GM19240 (cell line): Measurements from ENCODE around the gene NLGN1.
"Not testable (repeated sequence)": the region's sequence is repeated elsewhere in the genome, so short reads cannot be mapped to it uniquely, and the experiment has no call there.

Experiments used
- DNase-seq: peaks from one replicate; pipeline ENCODE4 v3.0.0; 2011; ENCODE audit warnings: low spot score; ENCODE audit not compliant: insufficient read length

The NLGN1 gene

DNA sequence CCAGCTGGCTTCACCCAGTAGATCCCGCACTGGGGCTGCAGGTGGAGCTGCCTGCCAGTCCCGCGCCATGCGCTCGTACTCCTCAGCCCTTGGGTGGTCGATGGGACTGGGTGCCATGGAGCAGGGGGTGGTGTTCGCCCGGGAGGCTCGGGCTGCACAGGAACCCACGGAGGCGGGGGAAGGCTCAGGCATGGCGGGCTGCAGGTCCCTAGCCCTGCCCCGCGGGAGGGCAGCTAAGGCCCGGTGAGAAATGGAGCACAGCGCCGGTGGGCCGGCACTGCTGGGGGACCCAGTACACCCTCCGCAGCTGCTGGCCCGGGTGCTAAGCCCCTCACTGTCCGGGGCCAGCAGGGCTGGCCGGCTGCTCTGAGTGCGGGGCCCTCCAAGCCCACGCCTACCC is 814.4 kb downstream of the NLGN1 start:
- DNase-seq = not testable (repeated sequence)

DNA sequence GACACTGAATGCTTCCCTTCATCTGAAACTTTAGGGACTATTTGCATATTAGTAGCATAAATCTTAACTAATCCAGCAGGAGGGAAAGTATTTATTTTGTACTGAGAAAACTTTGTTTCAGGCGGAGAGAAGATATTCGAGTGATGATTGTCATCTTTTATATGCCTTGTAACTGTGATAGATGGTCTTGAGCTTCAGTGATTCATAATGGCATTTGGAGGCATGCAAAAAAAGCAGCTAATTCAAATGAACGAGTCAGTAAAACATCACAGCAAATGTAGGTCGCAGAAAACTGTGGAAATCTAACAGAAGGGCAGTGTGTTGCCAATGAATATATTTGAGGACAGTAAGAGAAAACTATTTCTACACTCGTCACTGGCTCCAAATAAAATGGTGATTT is 817.9 kb downstream of the NLGN1 start:
- DNase-seq = no peak

DNA sequence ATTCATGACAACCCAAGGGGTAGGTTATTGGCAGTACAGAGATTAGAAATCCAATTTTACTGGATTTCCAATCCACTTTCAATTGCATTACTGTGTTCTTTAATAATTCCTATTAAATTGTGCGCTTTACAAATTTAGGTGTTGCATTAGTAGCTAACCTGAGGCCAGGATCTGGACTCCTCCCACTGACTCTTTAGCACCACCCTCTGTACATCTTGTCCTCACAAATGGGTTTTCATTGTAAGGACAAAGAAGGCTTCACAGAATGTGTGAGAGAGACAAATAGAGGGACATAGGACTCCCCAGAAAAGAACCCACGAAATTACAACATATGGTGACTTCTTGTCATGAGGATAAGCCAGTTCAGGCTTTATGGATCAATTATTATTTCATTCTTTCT is 818.5 kb downstream of the NLGN1 start:
- no peak for DNase-seq

DNA sequence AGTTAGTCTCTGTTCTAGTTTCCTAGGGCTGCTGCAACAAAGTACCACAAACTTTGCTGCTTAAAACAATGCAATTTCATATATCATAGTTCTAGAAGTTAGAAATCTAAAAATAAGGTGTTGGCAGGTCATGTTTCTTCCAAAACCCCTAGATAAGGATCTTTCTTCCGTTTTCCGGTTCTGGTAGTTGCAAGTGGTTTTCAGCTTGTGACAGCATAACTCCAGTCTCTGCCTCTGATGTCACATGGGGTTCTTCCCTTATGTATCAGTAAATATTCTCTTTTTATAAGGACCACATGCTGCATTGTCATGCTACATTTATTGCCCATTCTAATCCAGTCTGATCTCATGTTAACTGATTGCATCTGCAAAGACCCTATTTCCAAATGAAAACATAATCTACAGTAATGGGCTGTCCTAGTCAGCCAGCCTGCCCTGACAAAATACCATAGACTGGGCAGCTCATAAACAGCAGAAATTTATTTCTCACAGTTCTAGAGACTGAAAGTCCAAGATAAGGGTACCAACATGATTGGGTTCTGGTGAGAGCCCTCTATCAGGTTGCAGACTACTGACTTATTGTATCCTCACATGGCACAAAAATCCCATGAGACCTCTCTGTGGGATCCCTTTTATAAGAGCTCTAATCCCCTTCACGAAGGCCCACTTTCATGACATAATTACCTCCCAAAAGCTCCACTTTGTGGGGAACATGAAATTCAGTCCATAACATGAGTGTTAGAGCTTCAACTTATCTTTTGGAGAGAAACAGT is 819.6 kb downstream of the NLGN1 start:
- no peak for DNase-seq

DNA sequence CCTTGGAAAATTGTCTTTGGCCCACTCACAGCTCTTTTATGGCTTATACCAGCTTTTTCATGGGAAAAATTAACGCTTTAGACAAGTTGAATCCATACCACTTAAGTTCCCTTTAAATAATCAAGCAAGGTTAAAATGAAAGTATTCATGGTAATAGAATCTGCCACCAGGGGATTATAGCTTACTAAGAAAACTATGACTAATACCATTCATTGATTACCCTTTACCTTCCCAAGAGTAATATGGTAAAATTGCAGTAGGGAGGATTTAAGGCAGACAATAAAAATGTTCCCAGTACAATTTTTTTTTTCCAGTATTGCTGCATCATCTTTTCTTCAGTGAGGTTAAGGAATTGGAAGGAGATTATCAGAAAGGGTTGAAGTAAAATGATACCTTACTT is 820.5 kb downstream of the NLGN1 start:
- no peak for DNase-seq

DNA sequence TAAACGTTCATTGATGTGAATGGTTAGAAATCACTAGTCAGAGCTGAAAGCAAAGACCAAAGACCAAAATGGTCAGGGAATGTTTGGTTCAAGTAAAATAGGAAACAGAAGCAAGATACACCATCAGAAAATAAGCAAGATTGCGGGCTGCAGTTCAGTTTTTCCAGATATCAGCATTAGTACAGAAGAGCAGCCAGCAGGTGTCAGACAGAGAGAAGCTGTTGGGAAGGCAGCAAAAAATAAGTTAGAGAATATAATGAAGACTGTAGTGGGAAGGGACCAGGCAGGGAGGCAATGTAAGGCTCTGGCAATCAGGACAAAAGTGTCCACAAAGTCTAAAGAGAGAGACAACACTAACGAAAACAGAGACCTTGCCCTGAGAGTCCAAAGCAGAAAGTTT is 822.2 kb downstream of the NLGN1 start:
- DNase-seq = no peak

DNA sequence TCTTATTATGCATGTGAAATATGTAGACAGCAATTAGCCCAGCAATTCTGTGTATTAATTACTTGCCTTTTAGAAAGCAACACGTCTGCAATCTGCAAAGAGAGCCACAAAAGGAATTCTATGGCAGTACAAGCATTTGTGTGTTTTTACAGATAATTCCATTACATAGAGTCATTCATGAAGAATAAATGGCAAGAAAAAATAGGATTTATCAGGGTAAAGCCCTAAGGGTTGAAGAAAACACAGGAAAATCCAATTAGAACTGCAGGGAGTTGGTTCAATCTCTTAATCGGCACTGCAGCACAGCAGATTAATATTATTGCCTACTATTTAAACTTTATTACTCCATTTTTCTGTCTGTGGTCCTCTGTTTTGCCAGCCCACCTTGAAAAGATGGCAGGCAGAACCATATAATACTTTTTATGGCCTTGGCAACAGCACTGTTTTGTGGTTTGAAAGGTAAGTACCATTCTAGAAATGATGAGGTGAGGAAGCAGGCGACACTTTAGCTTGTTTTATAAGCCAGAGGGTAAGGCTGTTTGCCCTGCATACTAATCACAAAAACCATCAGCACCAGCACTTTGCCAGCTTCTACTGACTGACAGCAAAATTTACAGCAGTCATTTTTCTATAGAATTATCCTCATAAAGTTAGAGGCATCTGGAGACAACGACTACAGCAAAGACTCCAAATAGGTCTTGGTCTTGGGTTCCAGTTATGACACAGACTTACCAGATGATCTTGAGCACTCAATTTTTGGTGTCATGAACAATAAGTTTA is 823.4 kb downstream of the NLGN1 start:
- no peak for DNase-seq

DNA sequence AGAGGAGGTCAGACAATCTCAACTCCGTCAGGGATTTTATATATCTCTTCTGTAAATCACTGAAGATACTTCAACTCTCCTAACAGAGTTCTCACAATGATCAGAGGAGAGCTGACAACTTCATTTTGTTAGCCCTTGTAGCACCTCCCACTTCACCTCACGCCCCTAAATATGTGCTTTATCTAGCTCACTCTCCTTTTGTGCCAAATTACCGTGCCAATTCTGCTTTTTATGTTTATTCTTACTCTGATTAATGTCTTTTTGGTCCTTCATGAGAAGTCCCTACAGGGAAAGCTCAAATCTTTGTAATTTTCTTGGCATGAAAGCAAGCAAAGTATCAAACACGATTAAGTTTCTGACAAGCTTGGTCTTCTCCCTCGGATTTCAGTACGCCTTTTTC is 825.5 kb downstream of the NLGN1 start:
- no peak for DNase-seq

DNA sequence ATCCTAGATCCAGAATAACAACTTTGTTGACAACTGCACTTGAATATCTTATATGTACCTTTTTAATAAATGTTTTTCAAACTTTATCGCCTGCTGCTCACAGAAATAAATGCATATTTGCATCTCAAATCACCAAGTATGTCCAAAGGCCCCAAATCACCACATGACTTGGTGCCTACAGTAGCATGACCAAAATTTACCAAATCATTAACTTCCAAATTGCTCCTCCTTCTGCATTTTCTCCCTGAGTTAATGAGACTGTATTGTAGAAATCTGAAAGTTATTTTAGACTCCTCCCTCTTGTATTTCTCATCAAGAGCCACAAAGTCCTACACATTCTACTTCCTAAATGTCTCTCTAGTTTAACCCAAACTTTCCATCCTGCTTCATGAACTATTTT is 826.1 kb downstream of the NLGN1 start:
- DNase-seq = no peak

DNA sequence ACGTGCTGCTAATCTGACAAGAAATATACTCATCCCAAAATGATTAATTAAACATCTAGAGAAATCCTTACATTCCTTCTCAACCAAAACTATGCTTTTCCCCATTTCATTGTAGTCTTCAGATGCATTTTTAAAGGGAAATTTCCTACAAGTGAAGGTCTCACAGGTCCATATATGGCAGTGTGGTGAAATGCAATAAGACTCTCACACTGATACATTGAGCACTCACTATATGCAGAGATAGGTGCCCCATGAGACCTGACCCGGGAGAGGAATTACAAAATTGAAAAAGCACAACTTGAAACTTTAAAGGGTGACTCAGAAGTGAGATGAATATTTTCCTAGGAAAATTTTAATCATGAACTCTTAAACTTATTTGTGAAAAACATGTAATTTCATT is 832.4 kb downstream of the NLGN1 start:
- no peak for DNase-seq

DNA sequence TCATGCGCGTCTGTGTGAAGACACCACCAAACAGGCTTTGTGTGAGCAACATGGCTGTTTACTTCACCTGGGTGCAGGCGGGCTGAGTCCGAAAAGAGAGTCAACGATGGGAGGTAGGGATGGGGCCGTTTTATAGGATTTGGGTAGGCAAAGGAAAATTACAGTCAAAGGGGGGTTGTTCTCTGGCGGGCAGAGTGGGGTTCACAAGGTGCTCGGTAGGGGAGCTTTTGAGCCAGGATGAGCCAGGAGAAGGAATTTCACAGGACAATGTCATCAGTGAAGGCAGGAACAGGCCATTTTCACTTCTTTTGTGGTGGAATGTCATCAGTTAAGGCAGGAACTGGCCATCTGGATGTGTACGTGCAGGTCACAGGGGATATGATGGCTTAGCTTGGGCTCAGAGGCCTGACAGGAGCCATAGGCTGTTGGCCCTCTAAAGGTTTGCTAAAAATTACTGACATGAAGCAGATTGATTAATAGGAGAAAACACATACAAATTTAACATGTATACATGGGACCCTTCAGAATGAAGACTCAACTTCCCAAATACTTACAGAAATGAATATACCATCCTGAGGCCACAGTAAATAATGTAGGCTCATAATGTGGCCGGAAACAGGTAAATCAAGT is 834.6 kb downstream of the NLGN1 start:
- DNase-seq = not testable (repeated sequence)

DNA sequence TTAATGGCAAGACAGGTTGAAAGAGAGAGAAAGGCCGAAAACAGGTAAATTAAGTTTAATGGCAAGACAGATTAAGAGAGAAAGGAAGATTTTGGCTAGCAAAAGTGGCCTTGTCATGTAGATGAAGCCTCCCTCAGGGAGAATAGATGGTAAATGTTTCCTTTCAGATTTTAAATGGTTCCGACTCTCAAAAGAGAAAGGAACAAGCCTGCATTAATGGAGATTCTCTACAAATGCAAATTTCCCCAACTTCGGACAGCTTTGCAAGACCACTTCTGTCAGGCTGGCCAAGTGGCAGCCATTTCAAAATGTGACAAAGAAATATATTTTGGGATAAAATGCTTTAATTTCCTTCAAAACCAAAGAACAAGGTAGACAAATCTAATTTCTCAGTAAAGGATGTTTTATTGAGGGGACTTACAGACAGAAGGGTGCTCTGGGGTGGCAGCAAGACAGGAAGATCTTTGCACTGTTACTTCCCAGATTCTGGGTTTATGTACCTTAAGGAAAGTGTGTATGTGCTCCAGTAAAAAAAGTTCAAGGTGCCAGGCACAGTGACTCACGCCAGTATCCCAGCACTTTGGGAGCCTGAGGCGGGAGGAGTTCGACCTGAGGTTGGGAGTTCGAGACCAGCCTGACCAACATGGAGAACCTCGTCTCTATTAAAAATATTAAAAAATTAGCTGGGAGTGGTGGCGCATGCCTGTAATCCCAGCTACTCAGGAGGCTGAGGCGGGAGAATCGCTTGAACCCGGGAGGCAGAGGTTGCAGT is 835.3 kb downstream of the NLGN1 start:
- DNase-seq = no peak

DNA sequence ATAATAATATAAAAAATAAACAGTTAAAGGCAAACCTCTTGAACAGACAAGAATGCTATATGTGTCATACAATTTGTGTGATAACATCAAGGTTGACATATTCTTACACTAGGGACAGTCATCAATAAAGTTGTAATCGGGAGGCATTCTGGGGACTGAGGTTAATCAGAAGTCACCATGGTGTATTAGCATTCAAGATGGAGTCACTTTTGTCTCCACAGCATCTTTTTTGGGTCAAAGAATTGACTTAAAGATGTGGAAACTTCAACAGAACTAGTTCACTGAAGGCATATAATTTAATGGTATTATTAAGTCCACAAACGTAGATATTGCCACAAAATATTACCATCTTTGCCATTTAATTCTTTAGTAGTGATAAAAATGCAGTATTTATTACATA is 836.0 kb downstream of the NLGN1 start:
- no peak for DNase-seq

DNA sequence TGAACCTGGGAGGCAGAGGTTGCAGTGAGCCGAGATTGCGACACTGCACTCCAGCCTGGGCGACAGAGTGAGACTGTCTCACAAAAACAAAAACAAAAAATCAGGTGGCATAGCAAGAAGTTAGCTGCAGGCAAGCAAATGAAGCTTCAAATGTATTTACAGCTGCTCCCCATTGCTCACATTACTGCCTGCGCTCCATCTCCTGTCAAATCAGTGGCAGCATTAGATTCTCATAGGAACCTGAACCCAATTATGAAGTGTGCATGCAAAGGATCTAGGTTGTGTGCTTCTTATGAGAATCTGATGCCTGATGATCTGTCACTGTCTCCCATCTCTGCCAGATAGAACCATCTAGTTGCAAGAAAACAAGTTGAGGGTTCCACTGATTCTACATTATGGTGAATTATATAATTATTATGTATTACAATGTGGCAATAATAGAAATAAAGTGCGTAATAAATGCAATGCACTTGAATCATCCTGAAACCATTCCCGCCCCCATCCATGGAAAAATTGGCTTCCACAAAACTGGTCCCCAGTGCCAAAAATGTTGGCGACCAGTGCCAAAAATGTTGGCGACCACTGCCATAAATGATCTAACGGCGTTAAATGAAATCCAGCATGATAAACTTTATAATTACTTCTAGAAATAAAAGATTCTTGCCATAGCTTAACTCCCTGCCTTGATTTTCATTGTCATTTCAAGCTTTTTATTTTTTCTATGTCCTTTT is 844.9 kb downstream of the NLGN1 start:
- no peak for DNase-seq

DNA sequence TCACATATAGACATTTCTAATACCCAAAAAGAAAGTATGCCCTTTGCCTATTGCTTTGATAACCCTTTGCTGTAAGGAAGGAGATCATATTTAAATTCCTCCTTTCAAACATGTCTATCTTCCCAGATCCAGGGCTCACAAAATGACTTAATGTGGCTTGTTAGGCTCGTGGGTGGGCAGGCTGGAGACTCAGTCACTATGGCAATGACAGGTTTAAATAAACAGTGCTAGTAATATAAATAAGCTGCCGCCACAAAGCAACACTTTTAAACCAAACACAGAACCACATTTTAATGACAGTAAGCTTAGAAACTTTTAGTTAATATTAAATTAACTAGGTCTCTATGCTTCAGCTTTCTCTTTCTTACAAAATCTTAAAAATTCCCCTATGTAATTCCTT is 845.6 kb downstream of the NLGN1 start:
- DNase-seq = no peak

DNA sequence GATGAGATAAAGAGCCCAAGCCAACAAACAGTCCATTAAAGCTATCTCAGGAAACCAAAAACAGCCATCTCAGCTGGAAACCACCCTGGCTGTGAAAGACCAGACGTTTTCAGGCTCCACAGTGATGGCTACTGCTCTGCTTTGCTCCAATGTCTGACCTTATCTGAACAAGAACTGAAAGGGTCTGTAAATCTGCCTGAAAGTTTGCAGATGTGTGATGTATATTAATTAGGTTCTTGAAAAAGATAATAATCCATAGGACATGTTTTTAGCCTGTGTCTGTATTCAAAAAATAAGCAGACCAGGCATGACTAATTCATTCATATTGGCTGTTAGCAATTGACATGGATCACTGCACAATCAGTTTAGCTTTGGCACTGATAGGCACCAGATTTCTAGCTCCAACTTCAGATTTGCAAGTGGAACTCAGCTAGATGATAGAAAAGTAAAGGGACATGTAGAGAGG is 850.2 kb downstream of the NLGN1 start:
- DNase-seq = no peak

DNA sequence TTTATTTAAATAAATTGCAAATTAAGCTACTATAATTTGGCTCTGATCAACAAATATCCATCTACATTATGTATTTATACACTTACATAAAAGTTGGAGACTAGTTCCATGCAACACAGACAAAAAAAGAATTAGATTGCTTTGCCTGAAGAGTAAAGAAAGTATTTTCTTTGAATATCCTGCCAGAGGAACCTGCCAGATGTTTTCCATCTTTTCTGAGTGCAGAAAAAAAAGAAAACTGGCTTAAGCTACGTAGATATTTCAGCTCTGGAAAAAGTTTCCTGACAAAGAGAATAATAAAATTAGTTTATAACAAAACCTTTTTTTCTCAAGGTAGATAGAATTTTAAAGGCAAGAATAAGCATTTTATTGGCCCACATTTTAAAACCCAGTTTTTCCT is 854.1 kb downstream of the NLGN1 start:
- DNase-seq = no peak

DNA sequence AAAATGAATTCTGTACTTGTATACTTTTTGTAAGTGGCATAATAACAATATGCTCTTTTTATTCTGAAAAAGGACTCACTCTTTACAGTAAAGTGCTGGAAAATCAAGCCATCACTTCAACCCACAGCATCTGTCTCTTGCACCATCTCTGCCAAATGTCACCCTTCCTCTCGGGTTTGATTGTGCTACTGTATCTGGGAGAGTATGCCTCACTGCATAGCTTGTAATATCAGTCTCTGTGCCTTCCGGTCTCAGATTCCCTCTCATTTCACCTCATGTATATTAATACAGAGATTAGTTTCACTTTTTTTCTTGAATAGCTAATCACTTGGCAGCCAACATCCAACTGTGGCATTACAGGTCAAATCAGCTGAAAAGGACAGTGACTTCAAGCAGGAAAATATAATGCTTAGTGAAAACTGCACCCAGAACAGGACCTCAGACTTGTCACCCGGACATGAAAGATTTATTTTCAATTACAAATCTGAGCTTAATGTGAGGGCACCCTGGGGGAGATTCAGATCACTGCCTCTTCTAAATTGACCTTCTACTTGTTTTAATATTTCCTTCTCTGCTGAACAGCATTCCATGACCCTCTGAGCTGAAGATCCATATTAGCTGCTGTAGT is 855.8 kb downstream of the NLGN1 start:
- no peak for DNase-seq

DNA sequence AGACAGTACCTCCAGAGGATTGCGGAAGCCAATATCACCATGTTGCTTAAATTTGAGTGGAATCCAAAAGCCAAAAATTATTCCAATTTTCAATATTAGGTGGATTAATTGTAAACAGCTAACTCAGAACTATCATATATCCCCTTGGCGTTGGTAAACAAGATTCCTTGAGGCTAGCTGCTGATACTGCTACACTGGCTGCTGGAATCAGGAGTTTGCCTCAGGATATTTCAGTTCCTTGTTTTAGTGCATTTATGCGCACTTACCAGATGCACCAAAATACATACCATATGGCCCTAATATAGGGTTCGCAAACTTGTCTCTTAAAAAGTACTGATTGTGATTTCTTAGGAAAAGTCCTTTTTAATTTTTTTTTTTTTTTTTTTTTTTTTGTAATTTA is 856.4 kb downstream of the NLGN1 start:
- DNase-seq = no peak

DNA sequence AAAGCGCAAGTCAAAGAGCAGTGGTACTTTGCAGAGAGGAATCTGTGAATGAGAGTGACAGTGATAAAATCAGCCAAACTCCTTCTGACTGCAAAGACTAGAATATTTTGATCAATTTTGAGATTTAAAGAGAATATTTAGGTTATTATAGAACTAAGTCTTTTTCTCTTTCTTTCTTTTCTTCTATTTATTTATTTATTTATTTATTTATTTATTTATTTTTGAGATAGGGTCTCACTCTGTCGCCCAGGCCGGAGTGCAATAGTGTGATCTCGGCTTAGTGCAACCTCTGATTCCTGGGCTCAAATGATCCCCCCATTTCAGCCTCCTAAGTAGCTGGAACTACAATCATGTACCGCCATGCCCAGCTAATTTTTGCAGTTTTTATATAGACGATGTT is 857.9 kb downstream of the NLGN1 start:
- DNase-seq = no peak

DNA sequence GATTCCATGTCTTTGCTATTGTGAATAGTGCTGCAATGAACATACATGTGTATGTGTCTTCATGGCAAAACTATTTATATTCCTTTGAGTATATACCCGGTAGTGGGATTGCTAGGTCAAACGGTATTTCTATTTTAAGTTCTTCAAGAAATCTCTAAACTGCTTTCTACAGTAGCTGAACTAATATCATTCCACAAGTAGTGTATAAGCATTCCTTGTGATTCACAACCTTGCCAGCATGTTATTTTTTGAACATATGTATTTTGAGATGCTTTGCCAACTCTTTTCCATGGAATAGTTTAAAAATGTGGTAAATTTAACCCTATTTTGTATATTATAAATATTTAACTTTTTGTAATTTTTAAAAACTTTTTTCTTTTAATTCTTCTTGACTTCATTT is 868.9 kb downstream of the NLGN1 start:
- DNase-seq = no peak
